ENCODE measurements around the gene SURF1.
A peak's percentile ranks its signal among the peaks of the same experiment; 100 is the strongest.

SURF1 gene

DNA sequence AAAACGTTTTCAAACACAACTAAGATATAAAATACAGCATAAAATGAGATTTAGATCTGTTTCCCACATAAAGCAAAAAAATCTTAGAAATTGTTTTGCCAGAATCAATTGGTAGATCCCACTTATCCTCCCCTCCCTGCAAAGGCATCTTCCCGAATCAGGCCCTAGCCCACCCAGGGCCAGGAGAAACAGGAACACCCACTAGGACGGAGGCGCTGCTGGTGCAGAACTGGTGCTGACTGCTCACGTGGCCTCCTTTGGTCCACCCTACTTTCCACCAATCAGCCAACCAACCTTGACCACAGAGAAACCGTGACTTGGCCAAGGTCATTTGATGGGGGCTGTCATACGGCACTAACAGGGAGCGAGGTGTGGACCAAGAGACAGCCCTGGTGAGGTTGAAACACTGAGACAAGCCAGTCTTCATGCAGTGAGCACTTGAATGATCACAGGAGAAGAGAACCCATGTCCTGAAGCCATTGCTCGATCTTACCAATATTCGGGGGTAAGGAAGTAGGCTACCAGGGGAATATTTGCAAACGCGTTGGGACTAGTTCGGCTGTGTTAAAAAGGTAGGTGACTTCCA lies 5.3 kb upstream of the SURF1 start:
- H3K27ac ChIP-seq (ENCODE audit: low read depth, low read length, severe bottlenecking), result peak overlapping the region; percentile 36
- H3K4me1 ChIP-seq (ENCODE audit: control insufficient read depth, insufficient read depth, low read length, poor library complexity, severe bottlenecking), result no peaks in the 10 kb centered on the region
- no peaks in the 10 kb centered on the region for H3K9me3 ChIP-seq (ENCODE audit: control insufficient read depth, low read length)
- H3K4me3 ChIP-seq (ENCODE audit: extremely low read depth, insufficient read depth, low read length, poor library complexity, severe bottlenecking), result no peak overlapping the region
- peaks cover 86% of the 10 kb centered on the region for H3K36me3 ChIP-seq (ENCODE audit: control insufficient read depth, insufficient read depth, low read length)
- whole genome bisulfite sequencing, 2 experiments (ENCODE audit: insufficient coverage in 2 of 2), result 92 to 100% methylated on average over 11 to 12 of the region's 13 CpGs

GRCh38 chr9:133360400-133361393 lies 4.4 kb upstream of the SURF1 start:
- 95 to 96% methylated on average over 20 of the region's 21 CpGs for WGBS, 2 experiments (ENCODE audit: insufficient coverage in 2 of 2)
- Histone ChIP-seq H3K36me3 (ENCODE audit: control insufficient read depth, insufficient read depth, low read length) (peaks cover 77% of the 10 kb centered on the region), H3K4me3 (ENCODE audit: extremely low read depth, insufficient read depth, low read length, poor library complexity, severe bottlenecking) (no peak overlapping the region), H3K4me1 (ENCODE audit: control insufficient read depth, insufficient read depth, low read length, poor library complexity, severe bottlenecking) (no peaks in the 10 kb centered on the region), H3K9me3 (ENCODE audit: control insufficient read depth, low read length) (no peaks in the 10 kb centered on the region), H3K27ac (ENCODE audit: low read depth, low read length, severe bottlenecking) (no peak overlapping the region)

DNA sequence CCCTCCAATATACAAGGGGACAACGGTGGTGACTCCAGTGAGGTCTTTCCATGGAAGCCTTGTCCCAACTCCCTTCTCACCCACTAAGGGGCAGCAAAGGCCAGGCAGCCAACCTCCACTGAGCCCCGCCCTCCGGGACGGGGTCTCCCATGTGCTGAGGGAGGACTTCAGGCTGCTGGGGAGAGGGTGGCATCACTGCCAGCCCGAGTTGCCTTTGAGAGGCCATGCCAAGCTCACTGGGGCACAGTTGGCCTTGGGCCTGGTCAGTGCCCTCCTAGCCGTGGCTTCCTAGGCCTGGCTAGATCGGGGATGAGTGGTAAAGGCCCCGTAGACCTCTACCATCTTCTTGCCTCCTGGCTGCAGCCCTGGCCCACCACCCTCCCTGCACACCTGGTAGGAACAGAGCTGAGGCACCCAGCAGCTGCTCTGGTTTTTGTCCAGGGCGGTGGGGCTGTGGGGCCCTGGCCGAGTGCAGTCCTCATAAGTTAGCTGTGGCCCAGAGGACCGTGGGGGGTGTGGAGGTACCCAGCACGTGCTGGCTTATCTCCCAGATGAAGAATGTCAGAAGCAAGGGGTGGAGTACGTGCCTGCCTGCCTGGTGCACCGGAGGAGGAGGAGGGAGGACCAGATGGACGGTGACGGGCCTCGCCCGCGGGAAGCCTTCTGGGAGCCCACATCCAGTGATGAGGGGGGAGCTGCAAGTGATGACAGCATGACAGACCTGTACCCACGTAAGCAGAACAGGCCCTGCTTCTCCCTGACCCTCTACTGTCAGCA lies 3.3 kb upstream of the SURF1 start:
- 83 to 89% methylated on average over 11 to 15 of the region's 20 CpGs for WGBS, 2 experiments (ENCODE audit: insufficient coverage in 2 of 2)
- Histone ChIP-seq H3K36me3 (ENCODE audit: control insufficient read depth, insufficient read depth, low read length) (peaks cover 66% of the 10 kb centered on the region), H3K4me1 (ENCODE audit: control insufficient read depth, insufficient read depth, low read length, poor library complexity, severe bottlenecking) (no peaks in the 10 kb centered on the region), H3K9me3 (ENCODE audit: control insufficient read depth, low read length) (no peaks in the 10 kb centered on the region), H3K27ac (ENCODE audit: low read depth, low read length, severe bottlenecking) (peak overlapping the region; percentile 29), H3K4me3 (ENCODE audit: extremely low read depth, insufficient read depth, low read length, poor library complexity, severe bottlenecking) (no peak overlapping the region)

DNA sequence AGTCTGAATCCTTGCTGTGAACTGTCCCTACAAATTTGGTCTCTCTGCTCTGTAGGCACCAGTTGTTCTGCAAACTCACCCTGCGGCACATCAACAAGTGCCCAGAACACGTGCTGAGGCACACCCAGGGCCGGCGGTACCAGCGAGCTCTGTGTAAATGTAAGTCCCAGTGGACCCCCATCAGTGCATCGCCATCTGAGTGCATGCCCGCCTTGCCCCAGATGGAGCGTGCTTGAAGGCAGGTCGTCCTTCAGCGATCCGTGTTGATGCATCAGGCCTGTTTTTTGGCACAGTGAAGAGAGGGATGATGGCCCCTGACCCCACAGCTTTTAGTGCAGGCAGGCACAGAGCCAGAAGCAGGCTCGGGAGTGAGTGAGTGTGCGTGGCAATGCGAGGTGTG lies 1.4 kb upstream of the SURF1 start:
- peaks cover 55% of the 10 kb centered on the region for H3K36me3 ChIP-seq (ENCODE audit: control insufficient read depth, insufficient read depth, low read length)

DNA sequence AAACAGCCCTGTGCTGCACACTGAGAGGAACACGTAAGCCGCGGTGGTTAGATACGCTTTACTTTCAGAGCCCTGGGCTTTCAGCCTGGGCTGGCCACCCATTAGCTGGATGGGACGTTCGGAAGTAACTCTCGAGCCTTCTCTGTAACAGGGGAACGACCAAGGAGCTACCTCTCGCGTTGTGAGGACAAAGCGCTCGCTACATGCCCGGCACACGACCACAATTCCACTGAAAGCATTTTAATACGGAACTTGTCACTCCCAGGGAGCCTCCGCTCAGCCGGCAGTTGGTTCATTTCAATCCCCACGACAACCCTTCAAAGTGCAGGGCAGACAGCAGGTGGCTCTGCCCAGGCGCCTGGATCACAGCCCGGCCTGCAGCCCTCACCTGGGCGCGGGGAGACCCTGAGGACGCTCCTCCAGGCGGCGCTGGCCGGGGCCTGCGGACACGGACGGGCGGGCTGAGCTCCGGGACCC lies 368 bp downstream of the SURF1 start:
- peak overlapping the region; percentile 23 for H3K27ac ChIP-seq (ENCODE audit: low read depth, low read length, severe bottlenecking)

More for the DNA sequence above, 1.4 kb upstream of the SURF1 start:
- WGBS, 2 experiments (ENCODE audit: insufficient coverage in 2 of 2), result 87 to 97% methylated on average over 14 of the region's 14 CpGs
- Histone ChIP-seq H3K4me1 (ENCODE audit: control insufficient read depth, insufficient read depth, low read length, poor library complexity, severe bottlenecking) (no peaks in the 10 kb centered on the region), H3K4me3 (ENCODE audit: extremely low read depth, insufficient read depth, low read length, poor library complexity, severe bottlenecking) (peak overlapping the region; percentile 72), H3K9me3 (ENCODE audit: control insufficient read depth, low read length) (no peaks in the 10 kb centered on the region), H3K27ac (ENCODE audit: low read depth, low read length, severe bottlenecking) (no peak overlapping the region)

GRCh38 chr9:133354766-133355165 lies 1.5 kb downstream of the SURF1 start:
- 88 to 96% methylated on average over 7 of the region's 7 CpGs for WGBS, 2 experiments (ENCODE audit: insufficient coverage in 2 of 2)
- peaks cover 57% of the 10 kb centered on the region for H3K36me3 ChIP-seq (ENCODE audit: control insufficient read depth, insufficient read depth, low read length)
- H3K4me1 ChIP-seq (ENCODE audit: control insufficient read depth, insufficient read depth, low read length, poor library complexity, severe bottlenecking), result peaks cover 1% of the 10 kb centered on the region
- no peaks in the 10 kb centered on the region for H3K9me3 ChIP-seq (ENCODE audit: control insufficient read depth, low read length)
- no peak overlapping the region for H3K4me3 ChIP-seq (ENCODE audit: extremely low read depth, insufficient read depth, low read length, poor library complexity, severe bottlenecking)
- H3K27ac ChIP-seq (ENCODE audit: low read depth, low read length, severe bottlenecking), result no peak overlapping the region

More for the DNA sequence above, 368 bp downstream of the SURF1 start:
- Histone ChIP-seq H3K4me3 (ENCODE audit: extremely low read depth, insufficient read depth, low read length, poor library complexity, severe bottlenecking) (peak overlapping the region; percentile 72), H3K9me3 (ENCODE audit: control insufficient read depth, low read length) (no peaks in the 10 kb centered on the region), H3K4me1 (ENCODE audit: control insufficient read depth, insufficient read depth, low read length, poor library complexity, severe bottlenecking) (no peaks in the 10 kb centered on the region), H3K36me3 (ENCODE audit: control insufficient read depth, insufficient read depth, low read length) (peaks cover 56% of the 10 kb centered on the region)
- 3 to 6% methylated on average over 11 to 22 of the region's 31 CpGs for WGBS, 2 experiments (ENCODE audit: insufficient coverage in 2 of 2)

DNA sequence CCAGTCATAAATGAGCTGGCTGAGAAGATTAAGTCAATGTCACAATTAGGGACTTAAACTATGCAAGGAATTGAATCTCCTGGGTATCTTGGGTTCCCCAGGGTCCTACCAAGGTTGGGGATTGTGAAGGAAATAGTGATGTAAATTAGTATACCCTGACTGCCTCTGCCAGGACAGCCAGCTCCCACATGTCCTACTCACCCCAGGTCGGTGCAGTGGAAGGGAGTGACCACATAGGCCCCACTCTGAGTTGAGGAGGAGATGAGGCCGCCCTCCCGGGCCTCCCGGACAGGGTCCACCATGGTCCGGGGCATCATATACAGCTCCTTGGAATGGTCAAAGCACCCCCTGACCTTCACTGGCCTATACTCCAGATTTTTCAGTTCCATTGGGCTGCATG lies 2.7 kb downstream of the SURF1 start:
- peak overlapping the region; percentile 16 for H3K27ac ChIP-seq (ENCODE audit: low read depth, low read length, severe bottlenecking)
- H3K4me1 ChIP-seq (ENCODE audit: control insufficient read depth, insufficient read depth, low read length, poor library complexity, severe bottlenecking), result peaks cover 6% of the 10 kb centered on the region
- H3K36me3 ChIP-seq (ENCODE audit: control insufficient read depth, insufficient read depth, low read length), result peaks cover 61% of the 10 kb centered on the region
- H3K4me3 ChIP-seq (ENCODE audit: extremely low read depth, insufficient read depth, low read length, poor library complexity, severe bottlenecking), result no peak overlapping the region
- H3K9me3 ChIP-seq (ENCODE audit: control insufficient read depth, low read length), result no peaks in the 10 kb centered on the region
- 96 to 100% methylated on average over 4 of the region's 5 CpGs for WGBS, 2 experiments (ENCODE audit: insufficient coverage in 2 of 2)

- no peak overlapping the region for H3K4me3 ChIP-seq (ENCODE audit: extremely low read depth, insufficient read depth, low read length, poor library complexity, severe bottlenecking)
- peaks cover 6% of the 10 kb centered on the region for H3K4me1 ChIP-seq (ENCODE audit: control insufficient read depth, insufficient read depth, low read length, poor library complexity, severe bottlenecking)
- H3K36me3 ChIP-seq (ENCODE audit: control insufficient read depth, insufficient read depth, low read length), result peaks cover 55% of the 10 kb centered on the region
- WGBS, 2 experiments (ENCODE audit: insufficient coverage in 2 of 2), result 92 to 95% methylated on average over 6 to 7 of the region's 8 CpGs
- no peaks in the 10 kb centered on the region for H3K9me3 ChIP-seq (ENCODE audit: control insufficient read depth, low read length)
- peak overlapping the region; percentile 16 for H3K27ac ChIP-seq (ENCODE audit: low read depth, low read length, severe bottlenecking)
Observed at GRCh38 chr9:133352635-133353340, 3.5 kb downstream of the SURF1 start.

DNA sequence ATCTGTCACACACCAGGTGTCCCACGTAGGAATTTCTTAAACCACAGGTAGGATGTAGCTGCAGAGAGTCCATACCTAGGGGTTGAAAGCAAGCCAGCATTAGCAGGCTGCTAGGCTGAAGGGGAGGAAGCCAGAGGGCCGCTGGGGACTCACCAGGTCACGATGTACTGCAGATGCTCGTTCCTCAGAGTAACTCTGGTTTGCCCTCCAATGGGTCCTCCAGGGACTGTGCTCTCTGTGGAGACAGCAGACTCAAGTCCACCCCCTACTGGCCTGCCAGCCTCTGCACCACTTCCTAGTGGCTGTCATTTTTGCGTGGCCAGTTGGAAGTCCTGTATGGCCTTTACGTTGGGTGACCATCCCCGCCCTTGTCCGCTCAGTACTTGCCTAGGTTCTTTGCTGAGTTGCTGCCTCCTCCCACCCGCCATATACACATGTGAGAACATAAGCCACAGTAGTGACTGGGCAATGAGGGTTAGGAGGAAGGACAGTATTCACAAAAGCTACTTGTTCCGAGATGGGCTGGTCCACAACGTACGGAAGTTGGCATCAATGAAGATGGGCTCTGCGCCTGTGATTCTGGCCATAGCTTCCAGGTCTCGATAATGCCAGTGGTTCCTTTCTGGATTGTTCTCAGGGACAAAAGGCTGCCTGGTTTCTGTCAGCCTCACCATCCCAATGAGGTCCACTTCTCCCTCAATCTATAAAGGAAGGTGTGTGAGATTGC lies 4.2 kb downstream of the SURF1 start:
- Histone ChIP-seq H3K4me1 (ENCODE audit: control insufficient read depth, insufficient read depth, low read length, poor library complexity, severe bottlenecking) (peaks cover 6% of the 10 kb centered on the region), H3K36me3 (ENCODE audit: control insufficient read depth, insufficient read depth, low read length) (peaks cover 52% of the 10 kb centered on the region), H3K9me3 (ENCODE audit: control insufficient read depth, low read length) (no peaks in the 10 kb centered on the region), H3K4me3 (ENCODE audit: extremely low read depth, insufficient read depth, low read length, poor library complexity, severe bottlenecking) (no peak overlapping the region), H3K27ac (ENCODE audit: low read depth, low read length, severe bottlenecking) (no peak overlapping the region)
- 83 to 88% methylated on average over 10 to 14 of the region's 14 CpGs for WGBS, 2 experiments (ENCODE audit: insufficient coverage in 2 of 2)

Measured in mesodermal cell (in vitro differentiated cells).